GM12875 (cell line): ENCODE results near the gene PLEKHA7.

ENCODE experiments used
- H3K4me3 ChIP-seq: one replicate; pipeline ENCODE4 v1.5.1; 2011; ENCODE audit warnings: low read depth, low read length, control low read depth
- CTCF ChIP-seq: IDR thresholded peaks from 2 replicates; pipeline ENCODE4 v1.5.1; 2011; ENCODE audit warnings: low read depth, mild to moderate bottlenecking, control low read depth, inconsistent platforms, low read length, moderate library complexity, borderline replicate concordance; ENCODE audit not compliant: insufficient read depth

Gene PLEKHA7

GRCh38 chr11:16795146-16795545, 219.1 kb downstream of the PLEKHA7 start:
- TF ChIP-seq CTCF: no peak
- no peak overlapping the region for H3K4me3 ChIP-seq

GRCh38 chr11:16794047-16794818, 220.0 kb downstream of the PLEKHA7 start:
- H3K4me3 ChIP-seq: no peak overlapping the region
- no peak for TF ChIP-seq CTCF

GRCh38 chr11:16793511-16793910, 220.7 kb downstream of the PLEKHA7 start:
- no peak overlapping the region for H3K4me3 ChIP-seq
- no peak for TF ChIP-seq CTCF

GRCh38 chr11:16793009-16793408, 221.2 kb downstream of the PLEKHA7 start:
- TF ChIP-seq CTCF: no peak

GRCh38 chr11:16792426-16792825, 221.8 kb downstream of the PLEKHA7 start:
- TF ChIP-seq CTCF: no peak
- H3K4me3 ChIP-seq: no peak overlapping the region

More at GRCh38 chr11:16793009-16793408, 221.2 kb downstream of the PLEKHA7 start:
- no peak overlapping the region for H3K4me3 ChIP-seq

- TF ChIP-seq CTCF: no peak
- no peak overlapping the region for H3K4me3 ChIP-seq
Observed at GRCh38 chr11:16791191-16791961, 222.8 kb downstream of the PLEKHA7 start.
